Stromal cell of bone marrow (primary cell): ENCODE data around the gene KAZALD1.

Experiments used
- DNase-seq: peaks from one replicate; pipeline ENCODE4 v3.0.0-alpha.2; 2012; ENCODE audit warnings: low read depth

The KAZALD1 gene, protein sequence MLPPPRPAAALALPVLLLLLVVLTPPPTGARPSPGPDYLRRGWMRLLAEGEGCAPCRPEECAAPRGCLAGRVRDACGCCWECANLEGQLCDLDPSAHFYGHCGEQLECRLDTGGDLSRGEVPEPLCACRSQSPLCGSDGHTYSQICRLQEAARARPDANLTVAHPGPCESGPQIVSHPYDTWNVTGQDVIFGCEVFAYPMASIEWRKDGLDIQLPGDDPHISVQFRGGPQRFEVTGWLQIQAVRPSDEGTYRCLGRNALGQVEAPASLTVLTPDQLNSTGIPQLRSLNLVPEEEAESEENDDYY

DNA sequence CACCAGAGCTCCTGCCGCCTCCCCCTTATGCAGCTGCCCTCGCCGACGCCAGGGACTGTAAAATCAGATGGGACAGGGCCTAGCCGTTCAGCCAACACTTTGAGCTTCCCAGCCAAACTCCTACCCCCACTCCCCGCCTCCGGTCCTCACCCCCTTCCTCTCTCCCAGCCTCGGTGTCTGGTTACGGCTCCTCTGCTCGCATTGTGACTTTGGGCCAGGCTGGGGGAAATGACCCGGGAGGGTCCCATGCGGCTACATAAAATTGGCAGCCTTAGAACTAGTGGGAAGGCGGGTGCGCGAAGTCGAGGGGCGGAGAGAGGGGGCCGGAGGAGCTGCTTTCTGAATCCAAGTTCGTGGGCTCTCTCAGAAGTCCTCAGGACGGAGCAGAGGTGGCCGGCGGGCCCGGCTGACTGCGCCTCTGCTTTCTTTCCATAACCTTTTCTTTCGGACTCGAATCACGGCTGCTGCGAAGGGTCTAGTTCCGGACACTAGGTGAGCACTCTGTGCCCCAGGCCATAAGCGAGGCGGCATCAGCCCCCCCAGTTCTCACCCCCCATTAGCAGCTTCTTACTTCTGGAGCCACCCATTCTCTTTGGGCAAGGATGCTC, at the start of gene KAZALD1:
TSS of gene KAZALD1 (plus strand) at position 366 of the 608 bp plus-strand sequence. CDS start 604 bp downstream, outside the sequence.
- peak; percentile 63 for DNase-seq

DNA sequence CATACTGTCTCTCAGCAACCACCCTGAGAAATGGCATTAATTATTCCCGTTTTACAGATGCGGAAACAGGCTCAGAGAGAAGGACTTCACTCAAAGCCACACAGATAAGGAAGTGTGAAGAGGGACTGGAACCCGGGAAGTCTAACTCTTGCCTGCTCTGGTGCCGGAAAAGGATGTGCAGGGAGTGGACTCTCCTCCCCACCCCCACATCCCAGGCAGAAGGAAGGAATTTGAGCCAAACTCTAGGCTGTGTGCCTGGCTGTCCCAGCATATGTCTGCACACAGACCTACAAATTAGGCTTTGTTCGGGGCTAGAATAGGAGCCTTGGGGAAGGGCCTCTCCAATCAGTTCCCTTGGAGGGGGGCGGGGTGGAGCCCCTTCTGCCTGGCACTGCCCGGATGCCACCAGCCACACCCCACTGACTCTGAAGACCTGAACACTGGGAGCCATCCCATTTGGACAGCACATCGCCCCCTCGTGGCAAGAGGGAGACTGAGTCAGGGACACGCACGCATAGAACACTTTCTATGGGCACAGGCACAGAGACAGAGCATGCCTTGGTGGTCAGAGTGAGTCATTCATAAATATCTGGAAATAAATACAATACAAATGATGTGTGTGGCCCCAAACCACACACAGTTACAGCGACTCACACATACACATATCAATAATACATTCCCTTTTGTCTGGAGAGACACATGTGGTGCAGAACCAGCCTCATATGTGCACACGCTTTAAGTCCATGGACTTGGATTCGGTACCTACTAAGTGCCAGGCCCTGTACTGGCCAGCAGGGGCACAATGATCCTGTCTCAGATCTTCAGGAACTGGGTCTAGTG, 49.0 kb upstream of the KAZALD1 start:
- peak; percentile 90 for DNase-seq

DNA sequence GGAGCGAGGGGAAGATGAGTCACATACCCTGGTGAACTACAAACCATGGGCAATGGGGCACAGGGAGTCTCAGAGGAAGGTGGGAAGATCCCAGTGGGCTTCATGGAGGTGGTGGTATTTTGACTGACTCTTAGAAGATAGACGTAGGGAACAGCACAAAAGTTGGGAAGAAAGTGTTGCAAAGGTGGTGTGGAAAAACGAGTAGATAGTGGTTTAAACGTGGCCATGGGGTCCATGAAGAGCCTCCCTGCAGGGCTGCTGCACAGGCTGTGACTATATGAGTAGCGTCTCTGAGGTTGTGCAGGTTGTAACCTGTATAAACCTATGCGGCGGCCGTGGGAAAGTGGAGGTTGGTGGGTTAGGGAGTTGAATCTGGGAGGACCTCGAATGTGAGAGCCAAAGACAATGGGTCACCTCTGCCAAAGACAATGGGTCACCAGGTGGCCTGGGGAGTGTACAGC, 48.4 kb upstream of the KAZALD1 start:
- DNase-seq, result no peak

DNA sequence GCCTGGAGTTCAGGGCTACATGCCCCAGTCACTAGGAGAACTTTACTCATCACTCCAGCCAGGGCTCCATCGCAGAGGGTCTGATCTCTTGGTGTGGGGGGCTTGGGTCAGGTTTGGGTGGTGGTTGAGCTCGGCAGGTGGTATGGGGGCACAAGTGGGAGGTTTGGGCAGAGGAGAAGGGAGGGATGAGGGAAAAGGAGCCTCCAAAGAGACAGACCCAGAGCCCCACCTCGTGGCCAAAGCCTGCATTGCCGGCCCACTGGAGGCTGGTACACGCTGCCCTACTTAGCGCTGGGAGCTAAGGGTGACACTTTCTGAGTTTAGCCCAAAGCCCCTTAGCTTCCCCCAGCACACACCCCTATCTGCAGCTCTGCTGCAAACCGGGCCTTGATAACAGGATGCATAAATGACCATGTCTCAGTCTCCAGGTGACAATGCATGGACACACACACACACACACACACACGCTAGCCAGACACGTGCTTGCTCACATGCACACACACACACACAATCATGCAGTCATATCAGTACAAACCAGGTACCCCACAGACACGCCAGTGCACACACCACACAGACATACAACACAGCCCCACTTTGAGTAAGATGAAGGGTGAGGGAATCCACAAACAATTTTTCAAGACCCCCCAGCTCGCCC, 47.4 kb upstream of the KAZALD1 start:
- peak; percentile 38 for DNase-seq

DNA sequence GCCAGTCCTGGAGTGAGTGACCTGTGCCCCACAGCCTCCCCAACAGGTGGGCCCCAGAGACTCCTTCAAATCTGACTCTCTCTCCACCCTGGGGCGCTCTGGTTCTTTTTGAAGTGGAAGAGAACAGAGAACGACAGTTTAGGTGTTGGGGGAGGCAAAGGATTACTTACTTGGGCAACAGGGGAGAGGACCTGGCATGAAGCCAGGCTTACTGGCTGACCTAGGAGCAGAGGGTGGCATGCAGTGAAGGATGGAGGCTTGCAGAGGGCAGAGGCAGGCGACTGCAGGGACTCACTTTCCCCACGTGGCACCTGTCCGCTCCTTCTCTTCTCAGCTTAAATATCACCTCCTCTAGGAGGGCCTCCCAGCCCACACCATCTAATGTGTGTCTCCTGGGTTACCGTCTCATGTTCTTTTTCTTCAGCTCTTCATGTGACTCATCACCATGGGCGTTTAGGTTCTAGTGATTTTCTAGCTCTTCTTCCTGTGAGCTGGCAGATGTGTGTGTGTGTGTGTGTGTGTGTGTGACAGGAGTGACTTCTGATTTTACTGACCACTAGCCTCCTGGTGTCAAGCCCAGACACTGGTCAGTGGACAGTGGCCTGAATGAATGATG, 46.7 kb upstream of the KAZALD1 start:
- DNase-seq, result peak; percentile 91

DNA sequence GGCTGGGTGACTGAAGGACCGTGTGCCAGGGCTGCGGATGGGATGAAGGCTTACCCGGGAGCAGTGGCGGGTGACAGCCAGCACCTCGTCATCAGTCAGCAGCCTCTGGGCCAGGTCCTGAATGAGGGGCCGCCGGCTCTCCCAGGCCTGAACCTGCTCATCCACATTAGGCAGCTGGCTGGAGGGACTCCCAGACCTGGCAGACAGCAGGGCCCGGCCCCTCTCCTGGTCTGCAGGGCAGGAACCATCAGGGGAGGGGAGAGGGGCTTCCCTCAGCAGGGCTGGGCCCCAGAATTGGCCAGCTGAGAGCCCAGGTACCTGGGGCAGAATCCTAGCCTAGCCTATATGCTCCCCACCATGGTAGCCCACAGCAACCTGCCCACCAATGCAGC, 46.2 kb upstream of the KAZALD1 start:
- DNase-seq, result no peak

DNA sequence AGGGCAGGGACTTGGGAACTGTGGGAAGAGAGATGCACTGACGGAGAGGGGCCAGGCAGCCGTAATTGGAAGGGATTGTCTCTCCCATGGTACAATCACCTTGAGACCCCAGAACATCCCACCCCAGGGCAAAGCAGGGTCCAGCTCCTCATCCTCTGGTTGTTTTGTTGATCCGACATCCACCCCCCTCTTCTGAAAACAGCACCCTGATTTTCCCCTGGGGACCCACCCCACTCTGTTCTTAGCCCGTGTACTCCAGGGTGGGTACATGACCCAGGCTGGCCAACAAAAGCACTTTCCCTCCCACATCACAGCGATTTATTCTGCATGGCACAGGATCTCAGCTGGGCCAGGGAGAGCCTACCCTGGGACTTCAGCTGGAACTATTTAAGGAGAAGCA, 45.0 kb upstream of the KAZALD1 start:
- DNase-seq, result no peak

DNA sequence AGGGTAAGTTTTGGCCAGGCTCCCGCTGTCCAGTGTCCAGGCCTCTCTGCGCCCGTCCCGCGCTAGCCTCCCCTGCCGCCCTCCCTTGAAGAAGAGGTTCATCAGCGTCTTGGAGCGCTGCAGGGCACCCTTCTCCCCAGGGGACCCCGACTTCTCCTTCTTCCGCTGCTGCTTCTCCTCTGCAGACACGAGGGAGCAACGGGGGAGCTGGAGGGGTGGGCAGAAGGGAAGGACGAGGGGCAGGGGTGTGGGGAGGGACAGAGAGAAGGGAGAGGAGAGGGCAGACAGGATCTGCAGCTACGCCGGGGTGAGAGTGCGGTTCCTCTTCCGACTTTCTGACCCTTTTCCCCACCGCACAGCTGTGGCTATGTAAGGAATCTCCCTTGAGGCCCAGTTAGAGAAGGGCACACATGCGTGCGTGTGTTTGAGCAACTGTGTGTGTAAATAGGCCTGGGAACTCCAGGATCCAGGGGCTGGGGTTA, 43.6 kb upstream of the KAZALD1 start:
- DNase-seq, result no peak

DNA sequence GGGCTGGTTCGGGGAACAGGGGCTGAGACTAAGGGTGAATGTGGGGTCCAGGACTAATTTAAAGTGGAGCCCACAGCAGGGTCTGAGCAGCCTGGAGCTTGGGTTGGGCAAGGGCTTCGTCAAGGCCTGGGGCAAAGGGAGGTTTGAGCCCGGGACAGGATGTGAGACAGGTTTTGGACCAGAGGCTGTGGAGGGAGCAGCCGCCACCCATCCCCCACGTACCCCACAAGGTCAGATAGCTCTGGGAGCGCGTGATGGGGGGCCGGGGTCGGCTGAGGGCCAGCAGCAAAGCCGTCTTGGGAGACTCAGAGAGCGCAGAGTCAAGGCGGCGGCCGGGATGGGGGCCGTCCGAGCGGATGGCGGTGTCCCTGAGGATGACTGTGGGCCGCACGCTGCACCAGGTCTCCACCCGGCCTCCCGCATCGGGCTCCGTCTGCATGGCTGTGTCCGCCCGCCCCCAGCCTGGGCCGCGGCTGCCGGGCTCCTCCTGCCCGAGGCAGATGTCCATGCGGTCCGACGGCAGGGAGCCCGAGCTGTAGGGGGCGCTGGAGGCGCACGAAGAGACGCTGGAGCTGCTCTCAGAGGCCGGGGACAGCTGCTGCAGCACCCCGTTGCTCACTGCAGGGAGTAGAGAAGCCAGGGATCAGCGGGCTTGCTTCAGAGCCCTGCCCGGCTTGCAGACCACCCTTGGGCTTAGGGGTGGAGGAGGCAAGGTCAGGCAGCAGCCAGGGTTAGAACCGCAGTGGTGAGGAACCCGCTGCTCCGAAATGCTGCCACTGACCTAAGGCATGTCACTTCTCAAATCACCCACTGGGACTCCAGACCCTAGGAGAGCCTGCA, 43.0 kb upstream of the KAZALD1 start:
- peak; percentile 61 for DNase-seq

DNA sequence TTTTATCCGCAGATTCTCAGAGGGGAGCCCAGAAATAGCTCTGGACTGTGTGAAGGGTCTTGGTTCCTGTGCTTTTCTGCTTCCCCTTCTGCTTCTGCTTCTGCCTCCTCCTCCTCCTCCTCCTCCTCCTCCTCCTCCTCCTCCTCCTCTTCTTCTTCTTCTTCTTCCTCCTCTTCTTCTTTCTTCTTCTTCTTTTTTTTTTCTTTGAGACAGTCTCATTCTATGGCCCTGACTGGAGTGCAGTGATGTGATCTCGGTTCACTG, 42.4 kb upstream of the KAZALD1 start:
- DNase-seq, result no peak

DNA sequence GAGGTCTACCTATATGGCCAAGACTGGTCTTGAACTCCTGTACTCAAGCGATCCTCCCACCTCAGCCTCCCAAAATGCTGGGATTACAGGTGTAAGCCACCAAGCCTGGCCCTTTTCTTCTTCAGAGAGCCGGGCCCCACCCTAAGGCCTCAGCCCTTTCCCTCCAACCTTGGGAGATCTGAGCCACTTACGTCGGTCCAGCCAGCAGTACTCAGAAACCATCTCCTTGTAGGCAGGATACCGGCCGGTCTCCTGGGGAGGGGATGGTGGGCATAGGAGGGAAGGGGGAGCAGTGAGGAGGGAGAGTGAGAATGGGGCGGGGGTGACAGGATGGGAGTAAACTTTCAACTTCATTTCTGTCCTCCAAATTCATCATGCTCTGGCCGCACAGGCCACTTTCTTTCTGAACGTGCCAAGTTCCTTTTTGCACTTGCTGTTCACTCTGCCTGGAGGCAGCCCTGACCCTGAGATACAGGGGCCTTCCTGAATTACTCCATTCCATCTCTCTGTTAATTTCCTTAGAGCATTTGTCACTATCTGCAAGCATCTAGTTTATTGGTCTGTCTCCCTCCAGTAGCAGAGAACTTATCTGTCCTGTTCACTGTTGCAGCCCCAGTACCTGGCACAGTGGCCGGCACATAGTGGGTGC, 41.2 kb upstream of the KAZALD1 start:
- no peak for DNase-seq

DNA sequence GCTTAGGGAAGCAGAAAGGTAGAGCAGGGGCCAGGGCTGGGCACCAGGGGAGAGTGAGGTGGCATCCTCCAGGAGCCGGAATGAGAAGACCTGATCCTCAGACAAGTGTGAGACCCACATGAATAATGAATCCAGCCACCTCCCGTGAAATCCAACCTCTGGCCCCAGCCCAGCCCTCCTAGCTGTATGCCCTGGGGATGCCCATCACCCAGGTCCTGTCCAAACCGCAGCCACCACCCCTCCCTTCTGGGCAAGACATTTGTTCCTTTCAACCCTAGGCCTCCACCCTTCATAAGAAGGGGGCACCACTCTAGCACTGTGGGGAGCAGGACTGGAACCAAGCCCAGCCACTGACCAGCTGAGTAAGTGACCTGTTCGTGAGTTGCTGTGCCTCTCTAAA, 40.5 kb upstream of the KAZALD1 start:
- DNase-seq, result no peak

DNA sequence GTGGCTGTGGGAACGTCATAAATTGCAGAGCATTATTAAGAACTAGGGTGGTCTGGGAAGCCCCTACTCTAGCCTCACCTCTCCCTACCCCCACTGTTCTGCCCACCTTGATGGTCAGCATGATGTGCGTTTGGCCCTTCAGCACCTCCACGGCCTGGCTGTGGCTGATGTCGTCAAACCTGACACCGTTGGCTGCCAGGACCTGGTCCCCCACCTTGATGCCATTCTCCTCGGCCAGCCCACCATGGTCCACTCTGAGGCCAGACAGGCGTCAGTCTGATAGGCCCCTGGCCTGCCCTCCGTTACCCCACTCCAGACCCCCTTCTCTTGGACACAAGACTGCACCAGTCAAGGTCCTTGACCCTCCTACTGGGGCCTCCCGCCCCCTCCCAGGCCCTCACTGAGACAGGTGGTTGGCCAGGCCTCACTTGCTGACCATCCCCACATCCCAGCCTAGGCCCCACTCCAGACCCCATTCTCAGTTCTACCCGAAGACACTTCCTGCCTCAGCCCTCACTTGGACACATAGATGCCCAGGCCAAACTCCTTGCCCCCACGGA, 40.0 kb upstream of the KAZALD1 start:
- DNase-seq, result no peak

DNA sequence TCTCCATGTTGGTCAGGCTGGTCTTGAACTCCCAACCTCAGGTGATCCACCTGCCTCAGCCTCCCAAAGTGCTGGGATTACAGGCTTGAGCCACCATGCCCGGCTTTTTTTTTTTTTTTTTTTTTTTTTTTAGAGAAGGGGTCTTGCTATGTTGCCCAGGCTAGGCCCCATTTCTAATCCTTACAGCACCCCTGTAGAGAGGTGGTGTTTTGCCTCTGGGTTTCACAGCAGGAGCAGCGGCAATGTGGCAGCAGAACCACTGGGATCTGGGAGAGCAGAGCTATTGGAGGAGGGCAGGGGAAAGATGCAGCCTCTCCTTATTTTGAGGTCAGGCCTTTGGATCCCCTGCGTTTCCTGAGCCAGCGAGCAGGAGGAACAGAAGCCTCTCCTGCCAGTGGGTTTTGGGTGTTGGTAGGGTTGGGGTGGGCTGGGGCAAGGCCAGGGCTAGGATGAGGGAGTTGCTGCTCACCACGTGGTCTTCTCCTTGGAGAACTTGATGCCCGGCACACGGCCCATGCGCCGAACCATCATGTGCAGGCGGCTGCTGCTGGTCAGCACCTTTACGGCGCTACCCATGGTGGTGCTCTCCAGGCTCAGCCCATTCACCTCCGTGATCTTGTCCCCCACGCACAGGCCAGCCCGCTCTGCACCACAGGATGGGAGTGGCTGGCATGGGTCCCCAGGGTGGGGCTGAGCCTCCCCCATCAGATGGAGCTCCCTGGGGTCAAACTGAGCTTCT, 38.7 kb upstream of the KAZALD1 start:
- DNase-seq, result no peak

DNA sequence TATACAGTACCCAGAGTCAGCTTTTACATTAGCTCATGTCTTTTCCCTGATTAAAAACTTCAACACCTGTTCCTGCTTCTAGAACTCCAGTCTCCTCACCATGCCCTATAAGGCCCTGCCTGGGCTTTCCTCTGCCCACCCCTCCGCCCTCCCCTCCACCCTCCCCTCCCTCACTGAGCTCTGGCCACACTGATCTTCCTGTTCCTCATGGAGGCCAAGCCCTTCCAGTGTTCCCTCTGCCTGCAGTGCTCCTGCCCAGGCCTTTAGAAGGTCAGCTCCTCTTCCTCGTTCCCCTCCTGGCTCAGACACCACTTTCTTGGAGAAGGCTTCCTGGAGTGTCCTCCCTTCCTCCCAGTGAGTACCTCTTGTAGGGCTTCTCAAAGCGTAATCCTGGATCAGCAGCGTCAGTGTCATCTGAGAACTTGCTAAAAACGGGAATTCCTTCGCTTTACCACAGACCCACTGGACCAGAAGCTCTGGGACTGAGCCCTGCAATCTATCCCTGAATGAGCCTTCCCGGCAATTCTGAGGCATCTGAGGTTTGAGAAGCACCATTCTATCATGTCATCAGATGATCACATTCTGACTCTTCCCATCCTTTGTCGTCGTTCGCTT, 34.6 kb upstream of the KAZALD1 start:
- DNase-seq, result no peak

DNA sequence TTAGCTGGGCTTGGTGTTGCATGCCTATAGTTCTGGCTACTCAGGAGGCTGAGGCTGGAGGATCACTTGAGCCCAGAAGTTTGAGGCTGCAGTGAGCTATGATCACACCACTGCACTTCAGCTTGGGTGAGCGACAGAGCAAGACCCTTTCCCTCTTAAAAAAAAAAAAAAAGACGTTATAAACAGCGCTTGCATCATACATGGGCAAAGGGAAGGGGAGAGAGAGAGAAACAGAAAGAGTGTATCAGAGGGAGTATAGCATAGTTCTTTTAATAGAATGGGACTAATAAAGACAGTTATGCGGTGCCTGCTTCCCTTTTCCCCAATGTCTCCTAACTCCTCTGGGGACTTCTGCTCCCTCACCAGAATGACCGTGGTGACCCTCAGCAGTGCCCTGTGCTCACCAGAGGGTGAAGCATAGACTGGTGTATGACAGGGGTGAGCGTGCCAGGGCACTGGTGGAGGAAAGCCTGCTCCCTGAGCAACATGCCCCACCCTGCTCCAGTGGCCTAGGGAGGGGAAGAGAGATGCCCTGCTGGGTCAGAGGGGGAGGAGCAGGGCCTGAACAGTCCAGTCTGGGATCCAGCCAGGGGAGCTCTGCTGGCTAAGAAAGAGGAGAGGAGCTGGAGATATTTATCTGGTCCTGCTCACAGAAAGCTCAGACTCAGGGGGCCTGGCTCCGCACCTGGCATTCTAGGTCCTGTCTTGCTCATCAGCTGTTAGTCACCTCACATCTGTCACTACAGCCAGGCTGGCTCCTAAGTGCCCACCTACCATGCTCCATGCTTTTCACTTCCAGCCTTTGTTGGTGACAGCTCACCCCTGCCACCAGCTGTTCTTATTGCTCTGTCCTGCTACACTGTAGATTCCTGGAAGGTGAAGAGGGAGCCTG, 33.1 kb upstream of the KAZALD1 start:
- no peak for DNase-seq

DNA sequence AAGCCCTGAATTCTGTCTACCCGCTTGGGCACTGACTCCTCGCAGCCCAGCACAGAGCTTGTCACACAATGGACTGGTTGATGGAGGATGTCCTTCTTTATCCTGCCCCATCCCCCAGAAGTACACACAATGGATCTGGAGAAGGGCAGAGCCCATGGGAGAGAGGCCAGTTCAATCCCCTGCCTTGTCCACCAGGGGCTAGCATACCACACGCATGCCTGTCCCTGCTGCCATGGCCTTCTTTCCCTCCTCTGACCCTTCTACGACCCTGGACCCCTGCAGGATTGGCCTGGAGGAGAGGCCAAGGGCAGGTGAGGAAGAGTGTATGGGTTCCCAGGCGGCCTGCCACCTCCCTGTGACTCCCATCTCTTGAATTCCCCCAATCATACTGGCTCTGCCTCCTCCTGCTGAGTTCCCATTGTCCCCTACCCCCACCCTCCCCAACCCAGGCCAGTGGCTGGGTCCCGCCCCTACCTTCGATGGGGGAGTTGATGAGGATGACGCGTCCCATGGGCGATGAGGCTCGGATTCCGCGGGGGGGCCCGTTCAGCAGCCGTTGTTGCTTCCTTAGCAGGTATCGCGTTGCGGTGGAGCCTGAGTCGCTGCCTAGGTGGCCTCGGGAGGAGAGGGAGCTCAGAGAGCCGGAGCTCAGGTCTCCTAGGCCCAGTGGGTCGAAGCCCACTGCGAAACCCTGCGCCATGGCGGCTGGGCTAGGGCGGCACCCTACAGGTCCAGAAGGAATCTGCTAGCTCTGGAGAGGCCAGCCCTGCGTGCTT, 32.1 kb upstream of the KAZALD1 start:
- no peak for DNase-seq
